KMS-11 (cell line): ENCODE results near the gene FYCO1.

Experiments used
- H2AFZ ChIP-seq: fragments of 200-600 bp; sonication (generic); 2 replicates; pipeline ENCODE4 v1.6.1; 2016; ENCODE audit warnings: antibody characterized with exemption, mixed run types, low read depth
- H3K27ac ChIP-seq: fragments of 200-600 bp; sonication (generic); 2 replicates; pipeline ENCODE4 v1.6.1; 2016; ENCODE audit warnings: mild to moderate bottlenecking, mixed run types
- H3K27me3 ChIP-seq: fragments of 200-600 bp; sonication (generic); 2 replicates; pipeline ENCODE4 v1.6.1; 2017; ENCODE audit warnings: mild to moderate bottlenecking, low read depth, mixed run types, moderate library complexity; ENCODE audit not compliant: insufficient read depth
- H3K36me3 ChIP-seq: fragments of 200-600 bp; sonication (generic); 2 replicates; pipeline ENCODE4 v1.6.1; 2017; ENCODE audit warnings: mild to moderate bottlenecking, mixed run types; ENCODE audit not compliant: insufficient read depth
- H3K4me1 ChIP-seq: fragments of 200-600 bp; sonication (generic); 2 replicates; pipeline ENCODE4 v1.6.1; 2016; ENCODE audit warnings: mild to moderate bottlenecking, low read depth, mixed run types; ENCODE audit not compliant: poor library complexity, severe bottlenecking
- H3K4me2 ChIP-seq: fragments of 200-600 bp; sonication (generic); 2 replicates; pipeline ENCODE4 v1.7.0; 2016; ENCODE audit warnings: mild to moderate bottlenecking, mixed run types
- H3K4me3 ChIP-seq: fragments of 200-600 bp; sonication (generic); IDR thresholded peaks from 2 replicates; pipeline ENCODE4 v1.6.1; 2017; ENCODE audit warnings: low read depth, low read length, mixed read lengths; ENCODE audit not compliant: insufficient read depth
- H3K79me2 ChIP-seq: fragments of 200-600 bp; sonication (generic); 2 replicates; pipeline ENCODE4 v1.6.1; 2016; ENCODE audit warnings: low read depth, mixed run types; ENCODE audit not compliant: insufficient read depth
- H3K9ac ChIP-seq: fragments of 200-600 bp; sonication (generic); 2 replicates; pipeline ENCODE4 v1.6.1; 2016; ENCODE audit warnings: mild to moderate bottlenecking, mixed run types
- H4K20me1 ChIP-seq: fragments of 200-600 bp; sonication (generic); 2 replicates; pipeline ENCODE4 v1.6.1; 2016; ENCODE audit warnings: mild to moderate bottlenecking, mixed run types; ENCODE audit not compliant: insufficient read depth
- TF ChIP-seq, protein P1 (sequence below): fragments of 200-600 bp; sonication (generic); conservative IDR thresholded peaks from 2 replicates; pipeline ENCODE4 v1.6.1; 2017; ENCODE audit warnings: low read depth, mild to moderate bottlenecking, antibody characterized with exemption, low read length, moderate library complexity, mixed read lengths

Gene FYCO1

DNA sequence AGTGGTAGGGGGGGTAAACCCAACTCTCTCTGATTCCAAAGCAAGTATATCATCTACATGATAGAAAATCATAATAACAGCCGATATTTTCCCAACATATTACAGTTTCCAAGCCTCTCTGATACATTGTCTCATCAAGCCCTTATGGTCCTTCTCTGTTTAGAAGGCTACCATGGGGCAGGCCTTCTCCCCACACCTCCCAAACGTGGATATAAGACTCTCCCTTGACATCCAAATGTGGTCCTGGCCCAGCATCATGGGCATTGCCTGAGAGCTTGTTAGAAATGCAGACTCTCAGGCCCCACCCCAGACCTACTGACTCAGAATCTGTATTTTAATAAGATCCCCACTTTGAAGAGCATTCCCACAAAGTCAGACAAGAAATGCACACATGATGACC, 127.0 kb downstream of the FYCO1 start:
- H3K4me2 ChIP-seq = no peak overlapping the region

DNA sequence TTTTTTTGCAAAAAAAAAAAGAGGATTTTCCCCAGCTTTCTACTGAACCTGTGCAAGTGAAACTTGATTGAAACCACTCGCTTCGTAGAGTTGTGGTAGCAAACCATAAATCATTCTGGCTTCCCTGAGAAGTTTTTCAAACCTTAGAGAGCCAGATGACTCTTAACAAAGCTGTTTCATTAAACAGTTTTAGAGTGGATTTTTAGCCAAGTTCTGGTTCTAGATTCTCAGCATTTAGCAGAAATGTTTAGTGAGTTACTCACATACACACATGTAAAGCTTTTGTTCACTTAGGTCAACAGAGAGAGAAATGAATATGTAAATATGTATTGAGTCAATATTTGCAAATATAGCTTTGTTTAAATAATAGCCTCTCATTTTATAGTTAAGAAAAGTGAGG, 127.4 kb downstream of the FYCO1 start:
- peaks cover 26% of the 10 kb centered on the region for H3K4me1 ChIP-seq
- no peak overlapping the region for H3K27ac ChIP-seq
- TF ChIP-seq, protein P1, sequence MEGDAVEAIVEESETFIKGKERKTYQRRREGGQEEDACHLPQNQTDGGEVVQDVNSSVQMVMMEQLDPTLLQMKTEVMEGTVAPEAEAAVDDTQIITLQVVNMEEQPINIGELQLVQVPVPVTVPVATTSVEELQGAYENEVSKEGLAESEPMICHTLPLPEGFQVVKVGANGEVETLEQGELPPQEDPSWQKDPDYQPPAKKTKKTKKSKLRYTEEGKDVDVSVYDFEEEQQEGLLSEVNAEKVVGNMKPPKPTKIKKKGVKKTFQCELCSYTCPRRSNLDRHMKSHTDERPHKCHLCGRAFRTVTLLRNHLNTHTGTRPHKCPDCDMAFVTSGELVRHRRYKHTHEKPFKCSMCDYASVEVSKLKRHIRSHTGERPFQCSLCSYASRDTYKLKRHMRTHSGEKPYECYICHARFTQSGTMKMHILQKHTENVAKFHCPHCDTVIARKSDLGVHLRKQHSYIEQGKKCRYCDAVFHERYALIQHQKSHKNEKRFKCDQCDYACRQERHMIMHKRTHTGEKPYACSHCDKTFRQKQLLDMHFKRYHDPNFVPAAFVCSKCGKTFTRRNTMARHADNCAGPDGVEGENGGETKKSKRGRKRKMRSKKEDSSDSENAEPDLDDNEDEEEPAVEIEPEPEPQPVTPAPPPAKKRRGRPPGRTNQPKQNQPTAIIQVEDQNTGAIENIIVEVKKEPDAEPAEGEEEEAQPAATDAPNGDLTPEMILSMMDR = no peak
- no peaks in the 10 kb centered on the region for H4K20me1 ChIP-seq
- no peak overlapping the region for H3K4me3 ChIP-seq
- no peak overlapping the region for H2AFZ ChIP-seq
- no peaks in the 10 kb centered on the region for H3K79me2 ChIP-seq
- H3K4me2 ChIP-seq = no peak overlapping the region
- no peak overlapping the region for H3K9ac ChIP-seq
- no peaks in the 10 kb centered on the region for H3K27me3 ChIP-seq
- H3K36me3 ChIP-seq = no peaks in the 10 kb centered on the region

More for the DNA sequence above, 127.0 kb downstream of the FYCO1 start:
- no peak overlapping the region for H2AFZ ChIP-seq
- no peaks in the 10 kb centered on the region for H4K20me1 ChIP-seq
- no peaks in the 10 kb centered on the region for H3K79me2 ChIP-seq
- no peak overlapping the region for H3K27ac ChIP-seq
- TF ChIP-seq, protein P1 = no peak
- H3K27me3 ChIP-seq = no peaks in the 10 kb centered on the region
- no peak overlapping the region for H3K9ac ChIP-seq
- H3K36me3 ChIP-seq = no peaks in the 10 kb centered on the region
- H3K4me3 ChIP-seq = no peak overlapping the region
- peaks cover 26% of the 10 kb centered on the region for H3K4me1 ChIP-seq
